Psoas muscle (tissue), 8 donors: ENCODE measurements around the gene POT1. TPM values are rescaled to one million over a fixed set of nuclear protein-coding genes. Genes with fewer than 3 reads are reported as not detected.

ENCODE experiments used
- ATAC-seq, 4 donors: fragments of 200-7000 bp; cut with Tn5 transposase; one replicate each; pipeline ENCODE4 v1.9.1; 2020; ENCODE audit warnings: moderate library complexity in 3 of 4, mild to moderate bottlenecking in 2 of 4
- DNase-seq, 2 donors: peaks; one replicate each; pipeline ENCODE4 v3.0.0-alpha.2; 2020
- H3K27ac ChIP-seq: fragments of 200-600 bp; one replicate; pipeline ENCODE4 v1.8.0; 2022
- H3K27me3 ChIP-seq, 3 donors: fragments of 200-600 bp in 1 of 3; one replicate each; pipeline versions ENCODE4 v1.6.1 to v1.8.0; 2013 to 2022; ENCODE audit warnings: low read length in 2 of 3, mild to moderate bottlenecking in 2 of 3, moderate library complexity in 1 of 3; ENCODE audit not compliant: insufficient read depth in 3 of 3
- H3K36me3 ChIP-seq, 2 donors: fragments of 200-600 bp in 1 of 2; one replicate each; pipeline versions ENCODE4 v1.6.1 to v1.8.0; 2013 to 2022; ENCODE audit warnings: low read depth in 1 of 2, mild to moderate bottlenecking in 1 of 2, moderate library complexity in 1 of 2; ENCODE audit not compliant: insufficient read depth in 1 of 2
- H3K4me1 ChIP-seq: fragments of 200-600 bp; one replicate; pipeline ENCODE4 v1.8.0; 2022
- H3K4me3 ChIP-seq: fragments of 200-600 bp; one replicate; pipeline ENCODE4 v1.8.0; 2022; ENCODE audit warnings: mild to moderate bottlenecking
- H3K9me3 ChIP-seq: fragments of 200-600 bp; one replicate; pipeline ENCODE4 v1.8.0; 2022
- WGBS, 3 donors: extraction: QIAGEN DNeasy Blood & Tissue Kit; methylation state at CpG; one replicate each; pipeline versions ENCODE4 v1.1.6 to v1.1.7; 2013; 5-methylcytosine and 5-hydroxymethylcytosine counted together
- intact Hi-C, 2 donors: fragments of 100-400 bp; cut with DNase I; formaldehyde crosslinking; loops; one replicate each; pipeline versions ENCODE4 v1.11.0 to v1.14.2; 2022
- polyA plus RNA-seq, 3 donors: library from polyadenylated mRNA; stranded (reverse); fragments of 200-250 nt; gene quantifications; one replicate each; pipeline ENCODE4 v1.2.3, GENCODE V29; 2013
- total RNA-seq, 4 donors: library from RNA; stranded (reverse); fragmentation: NEBNext Ultra II Directional in 2 of 4; extraction: Animal tissue kit (Norgen Biotek cat#: 25700) in 2 of 4; gene quantifications; one replicate each; pipeline versions ENCODE4 v1.2.1 to v1.2.4, GENCODE V29; 2021 to 2023
- TF ChIP-seq, protein P1 (sequence below): fragments of 200-600 bp; IDR thresholded peaks from one replicate; pipeline ENCODE4 v1.8.0; 2022; ENCODE audit warnings: antibody characterized with exemption
- donor health status: healthy with polysubstance abuse.
- donor health status: DM: no; HTN: no; CAD: no; lungs with moderate emphysema.
- donor health status: Bipolar disorder and iron deficiency.
- donor health status: healthy.
- donor health status: DM: yes; HTN: yes; CAD: no.
- donor health status: DM: no; HTN: no; CAD: no.
- donor health status: DM: no; HTN: no; CAD: no.
- donor health status: DM: yes; HTN: yes; CAD: no.

POT1 gene
- total and polyA plus RNA-seq, 7 donors = 4.1 to 9.1 (median 6.5) TPM

DNA sequence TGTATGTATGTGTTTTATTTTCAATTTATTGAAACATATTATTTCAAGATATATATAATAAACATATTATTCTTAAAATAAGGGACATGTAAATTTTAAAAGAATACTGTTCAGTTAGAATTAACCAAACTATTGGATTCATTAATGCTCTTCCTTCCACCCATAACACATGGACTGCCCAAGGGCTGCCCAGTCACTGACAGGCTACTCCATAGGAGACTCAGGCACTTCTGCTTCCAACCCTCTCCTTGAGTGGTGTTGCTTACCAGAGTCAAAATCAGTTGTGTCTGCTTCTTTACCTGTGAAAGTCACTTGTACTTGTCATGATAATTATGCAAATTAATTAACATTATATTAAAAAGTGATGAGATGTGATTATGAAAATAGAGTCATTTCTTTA, 154.2 kb downstream of the POT1 start:
- H3K27me3 ChIP-seq = no peaks in the 10 kb centered on the region
- no peak overlapping the region for H3K4me3 ChIP-seq
- no peak for DNase-seq
- TF ChIP-seq, protein P1, sequence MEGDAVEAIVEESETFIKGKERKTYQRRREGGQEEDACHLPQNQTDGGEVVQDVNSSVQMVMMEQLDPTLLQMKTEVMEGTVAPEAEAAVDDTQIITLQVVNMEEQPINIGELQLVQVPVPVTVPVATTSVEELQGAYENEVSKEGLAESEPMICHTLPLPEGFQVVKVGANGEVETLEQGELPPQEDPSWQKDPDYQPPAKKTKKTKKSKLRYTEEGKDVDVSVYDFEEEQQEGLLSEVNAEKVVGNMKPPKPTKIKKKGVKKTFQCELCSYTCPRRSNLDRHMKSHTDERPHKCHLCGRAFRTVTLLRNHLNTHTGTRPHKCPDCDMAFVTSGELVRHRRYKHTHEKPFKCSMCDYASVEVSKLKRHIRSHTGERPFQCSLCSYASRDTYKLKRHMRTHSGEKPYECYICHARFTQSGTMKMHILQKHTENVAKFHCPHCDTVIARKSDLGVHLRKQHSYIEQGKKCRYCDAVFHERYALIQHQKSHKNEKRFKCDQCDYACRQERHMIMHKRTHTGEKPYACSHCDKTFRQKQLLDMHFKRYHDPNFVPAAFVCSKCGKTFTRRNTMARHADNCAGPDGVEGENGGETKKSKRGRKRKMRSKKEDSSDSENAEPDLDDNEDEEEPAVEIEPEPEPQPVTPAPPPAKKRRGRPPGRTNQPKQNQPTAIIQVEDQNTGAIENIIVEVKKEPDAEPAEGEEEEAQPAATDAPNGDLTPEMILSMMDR = no peak
- intact Hi-C loops = no loop called here
- no peaks in the 10 kb centered on the region for H3K4me1 ChIP-seq
- H3K9me3 ChIP-seq = no peaks in the 10 kb centered on the region
- H3K27ac ChIP-seq = no peak overlapping the region
- no peak for ATAC-seq
- no peaks in the 10 kb centered on the region for H3K36me3 ChIP-seq

DNA sequence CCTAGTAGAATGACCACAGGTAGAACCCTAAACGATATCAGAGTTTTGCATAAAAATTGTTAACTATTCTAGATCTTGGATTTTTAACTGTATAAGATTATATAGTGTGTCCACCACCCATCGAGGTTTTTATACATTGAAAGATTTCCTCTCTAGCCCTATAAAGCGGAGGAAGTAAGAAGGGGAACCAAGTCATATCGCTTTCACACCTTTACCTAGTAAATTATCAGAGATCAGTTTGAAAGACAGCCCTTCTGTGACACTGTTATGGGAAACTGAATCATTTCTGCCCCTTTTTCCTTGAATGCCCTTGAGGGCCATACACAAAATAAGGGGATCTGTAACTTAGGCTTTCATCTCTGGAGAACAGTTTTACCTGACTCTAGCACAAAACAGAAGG, 155.7 kb downstream of the POT1 start:
- Histone ChIP-seq H3K4me1 (no peaks in the 10 kb centered on the region), H3K27ac (no peak overlapping the region), H3K27me3 (no peaks in the 10 kb centered on the region), H3K36me3 (no peaks in the 10 kb centered on the region), H3K4me3 (no peak overlapping the region), H3K9me3 (no peaks in the 10 kb centered on the region)
- TF ChIP-seq, protein P1 = no peak
- ATAC-seq (no peak), DNase-seq (no peak)
- intact Hi-C loops = no loop called here
- WGBS, 3 donors = 81 to 85% (median 82%) methylated on average over 4 of the region's 4 CpGs

DNA sequence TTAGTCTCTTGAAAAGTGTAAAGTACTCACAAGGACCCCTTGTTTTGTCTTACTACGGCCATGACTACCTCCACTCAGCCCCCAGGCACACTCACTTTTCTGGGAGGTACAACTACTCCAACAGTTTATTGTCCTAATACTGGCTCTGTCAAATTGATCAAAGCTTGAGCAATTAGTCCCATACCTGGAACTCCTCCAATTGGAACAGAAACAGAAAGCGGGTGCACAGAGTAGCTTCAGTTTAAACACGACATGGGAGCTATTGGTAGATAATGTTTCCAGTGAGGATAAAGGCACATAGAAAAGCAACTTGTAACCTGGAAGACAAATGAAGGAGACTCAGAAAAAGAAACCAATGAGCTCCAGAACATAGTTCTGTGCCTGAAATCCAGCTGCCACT, 156.3 kb downstream of the POT1 start:
- TF ChIP-seq, protein P1 = no peak
- intact Hi-C loops = no loop called here
- 76 to 79% (median 78%) methylated on average over 3 of the region's 3 CpGs for WGBS, 3 donors

More for the DNA sequence above, 156.3 kb downstream of the POT1 start:
- H3K27ac ChIP-seq = no peak overlapping the region
- DNase-seq (no peak), ATAC-seq (no peak)
- H3K4me3 ChIP-seq = no peak overlapping the region
- no peaks in the 10 kb centered on the region for H3K36me3 ChIP-seq
- H3K9me3 ChIP-seq = no peaks in the 10 kb centered on the region
- no peaks in the 10 kb centered on the region for H3K27me3 ChIP-seq
- H3K4me1 ChIP-seq = no peaks in the 10 kb centered on the region

Other genes starting within 250 kb of the POT1 start
- under 1 TPM; 0.09 to 0.63 (median 0.34) TPM for gene GPR37, start 164.0 kb downstream of the POT1 start, total RNA-seq
- gene GPR37, start 164.0 kb downstream of the POT1 start, polyA plus RNA-seq = under 1 TPM; 0.41 to 0.89 (median 0.70) TPM